T-helper 22 cell (primary cell): Measurements from ENCODE around the gene OR6S1.
A peak's percentile ranks its signal among the peaks of the same experiment; 100 is the strongest.

Source experiments
- DNase-seq: peaks from one replicate; pipeline ENCODE4 v3.0.0-alpha.2; 2020; ENCODE audit warnings: low read depth

The OR6S1 gene

GRCh38 chr14:20641591-20641990, at the start of gene OR6S1:
OR6S1 (minus strand) TSS chr14:20641691; CDS start chr14:20641691, 0 bp downstream.
- no peak for DNase-seq

DNA sequence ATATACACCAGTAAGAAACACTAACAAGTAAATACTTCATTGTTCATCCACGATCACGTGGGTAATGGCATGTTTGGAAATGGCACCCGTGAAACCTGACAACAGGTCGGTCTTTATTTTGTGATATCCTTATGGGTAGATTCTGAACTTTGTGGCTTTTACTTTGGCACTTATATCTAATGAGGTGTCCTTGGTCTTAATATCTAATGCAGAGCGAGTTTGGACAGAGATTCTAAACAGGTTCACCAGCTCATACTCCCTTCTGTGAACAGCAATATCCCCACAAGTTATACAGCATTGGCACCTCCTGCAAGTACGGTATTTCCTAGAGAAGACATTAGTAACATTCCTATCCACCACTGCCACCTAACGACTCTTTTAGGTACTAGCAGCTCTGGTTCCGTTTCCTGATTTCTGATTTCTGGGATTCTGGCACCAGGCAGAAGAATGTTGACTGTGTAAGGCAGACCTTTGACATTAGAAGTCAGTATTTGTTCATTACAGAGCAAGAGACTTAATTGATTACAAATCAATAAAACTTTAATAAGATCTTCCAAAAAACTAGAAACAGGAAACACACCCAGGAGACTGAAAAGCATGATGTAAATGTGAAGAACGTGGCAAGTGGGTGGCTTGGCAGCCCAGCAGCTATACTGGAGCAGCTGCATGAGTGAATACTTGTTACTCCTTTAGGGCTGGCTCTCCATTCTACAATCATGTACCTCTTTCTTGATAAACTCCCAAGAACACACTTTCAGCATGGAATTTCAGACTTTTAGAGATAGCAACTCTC, 49.6 kb upstream of the OR6S1 start:
- peak; percentile 4 for DNase-seq

- no peak for DNase-seq
These were observed 46.8 kb upstream of the OR6S1 start, which contains the start of gene ANG for GRCh38 chr14:20688167-20688839. ANG (plus strand) TSS chr14:20688764; CDS start chr14:20693565, 4,801 bp downstream.

DNA sequence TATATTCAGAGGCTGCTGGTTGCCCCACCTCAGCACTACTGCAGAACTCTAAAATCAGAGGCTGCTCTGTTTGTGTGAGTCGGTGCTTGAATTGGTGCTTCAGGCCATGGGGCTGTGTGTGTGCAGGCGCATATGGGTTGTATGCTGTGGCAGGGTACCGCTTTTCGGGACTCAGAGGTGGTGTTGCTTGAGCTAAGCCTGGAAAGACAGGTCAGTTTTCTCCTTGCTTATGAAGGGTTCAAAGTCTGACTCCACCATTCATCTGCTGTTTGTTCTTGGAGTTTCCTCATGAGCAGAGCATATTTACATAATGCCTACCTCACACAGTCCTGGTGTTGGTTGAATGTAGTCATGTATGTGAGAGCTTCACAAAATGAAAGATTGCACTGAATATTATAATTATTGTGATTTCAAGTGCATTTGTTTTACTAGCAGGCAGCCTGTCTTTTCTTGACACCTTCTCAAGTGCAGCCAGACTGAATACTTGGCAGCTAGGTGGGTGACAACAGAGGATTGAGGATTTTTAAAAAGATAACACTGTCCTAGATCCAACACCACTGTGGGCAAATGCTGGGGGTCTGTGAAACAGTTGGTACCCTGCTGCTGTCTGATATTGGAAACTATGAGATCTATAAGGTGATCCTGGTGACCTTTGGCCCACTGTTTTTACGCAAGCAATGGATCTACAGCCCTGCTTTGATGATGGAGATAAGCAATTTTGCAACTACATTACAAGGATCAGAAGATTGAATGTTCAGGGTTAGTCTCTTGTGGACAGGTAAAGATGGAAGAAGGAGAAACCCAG, 46.1 kb upstream of the OR6S1 start:
- no peak for DNase-seq

- no peak for DNase-seq
These were observed 45.1 kb upstream of the OR6S1 start for GRCh38 chr14:20686386-20687143.

DNA sequence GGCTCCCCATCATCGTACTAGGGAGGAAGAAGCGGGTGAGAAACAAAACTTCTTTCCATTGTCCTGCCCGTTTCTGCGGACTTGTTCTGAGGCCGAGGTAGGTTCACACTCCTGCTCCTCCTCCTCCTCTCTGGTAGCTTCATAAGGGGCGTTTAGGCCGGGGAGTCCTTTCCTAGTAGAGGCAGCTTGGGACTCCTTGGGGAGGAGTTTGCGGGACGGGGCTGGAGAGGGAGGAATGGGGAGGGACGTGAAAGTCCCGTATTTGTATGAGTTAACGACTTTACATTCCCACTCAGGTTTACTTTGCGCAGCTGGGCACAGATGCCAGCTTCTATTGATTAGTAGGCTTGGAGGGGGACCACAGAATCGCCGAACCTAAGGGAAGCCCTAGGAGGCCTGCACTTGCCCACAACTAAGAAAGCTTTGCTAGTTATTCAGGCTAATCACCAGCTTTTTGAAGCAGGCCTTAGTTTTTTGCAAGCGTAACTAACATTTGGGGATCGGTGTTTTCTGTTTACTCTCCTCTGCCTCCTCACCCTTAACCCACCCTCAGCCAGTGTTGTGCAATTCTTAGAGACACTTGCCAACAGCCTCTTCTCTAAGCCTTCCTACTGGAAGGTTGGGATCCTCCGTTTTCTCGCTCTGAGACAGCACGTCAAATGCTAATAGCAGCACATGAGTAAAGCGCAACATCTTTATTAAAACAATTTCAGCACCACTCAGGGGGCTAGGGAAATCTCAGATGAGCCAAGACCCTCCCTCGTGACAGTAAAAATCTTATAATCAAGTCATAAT, 43.4 kb upstream of the OR6S1 start:
- no peak for DNase-seq

DNA sequence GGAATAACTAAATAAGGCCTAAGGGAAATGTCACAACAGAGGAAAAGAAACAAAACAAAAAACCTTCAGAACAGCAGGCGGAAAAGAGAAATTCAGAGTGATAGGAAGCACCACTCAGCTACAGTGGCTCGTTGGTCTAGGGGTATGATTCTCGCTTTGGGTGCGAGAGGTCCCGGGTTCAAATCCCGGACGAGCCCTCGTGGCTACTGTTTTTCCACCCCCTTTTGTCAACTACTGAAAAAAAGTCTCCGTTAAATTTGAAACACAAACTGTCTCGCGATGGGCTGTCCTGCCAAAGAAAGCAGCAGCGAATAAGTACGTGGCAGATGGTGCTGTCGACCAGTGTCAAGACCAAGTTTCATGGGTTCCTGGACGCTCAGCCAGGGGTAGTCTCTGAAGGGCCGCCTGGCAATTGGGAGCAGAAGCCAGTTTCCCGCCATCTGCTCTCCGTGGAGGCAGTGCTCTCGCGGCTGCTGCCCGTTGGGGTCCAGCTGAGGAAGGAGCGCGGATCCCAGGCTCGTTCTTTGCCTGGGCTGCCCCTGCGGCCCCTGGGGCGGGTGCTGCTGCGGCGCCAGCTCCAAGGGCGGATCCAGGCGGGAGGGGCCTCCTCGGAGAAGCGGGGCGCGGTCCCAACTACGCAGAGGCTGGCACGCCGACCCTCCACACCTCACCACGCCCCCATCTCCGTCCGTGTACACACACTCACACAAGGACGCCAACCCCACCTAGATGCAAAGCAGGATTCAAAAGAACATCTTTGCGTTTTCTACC, 42.6 kb upstream of the OR6S1 start, which contains the start of gene RNASE4:
TSS of gene RNASE4 (plus strand) at position 670 of the 771 bp plus-strand sequence. CDS start 14,812 bp downstream, outside the sequence.
- peak; percentile 64 for DNase-seq

GRCh38 chr14:20683125-20683890, 41.8 kb upstream of the OR6S1 start:
- peak; percentile 50 for DNase-seq

- DNase-seq: peak; percentile 72
These were observed 41.1 kb upstream of the OR6S1 start for GRCh38 chr14:20682435-20683124.

DNA sequence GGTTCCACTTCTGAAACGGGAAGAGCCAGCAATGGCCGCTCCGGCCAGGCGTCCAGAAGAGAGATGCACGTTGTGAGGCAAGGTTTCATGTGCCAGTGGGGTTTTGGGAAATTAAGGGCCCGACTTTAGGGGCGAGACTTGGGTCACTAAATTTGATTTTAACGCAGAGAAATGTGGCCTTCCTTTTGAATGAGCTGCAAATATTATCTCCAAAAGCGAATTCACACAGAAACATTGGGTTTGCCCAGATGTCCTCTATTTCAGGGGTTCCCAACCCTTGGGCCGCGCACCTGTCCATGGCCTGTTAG, 40.6 kb upstream of the OR6S1 start:
- no peak for DNase-seq

DNA sequence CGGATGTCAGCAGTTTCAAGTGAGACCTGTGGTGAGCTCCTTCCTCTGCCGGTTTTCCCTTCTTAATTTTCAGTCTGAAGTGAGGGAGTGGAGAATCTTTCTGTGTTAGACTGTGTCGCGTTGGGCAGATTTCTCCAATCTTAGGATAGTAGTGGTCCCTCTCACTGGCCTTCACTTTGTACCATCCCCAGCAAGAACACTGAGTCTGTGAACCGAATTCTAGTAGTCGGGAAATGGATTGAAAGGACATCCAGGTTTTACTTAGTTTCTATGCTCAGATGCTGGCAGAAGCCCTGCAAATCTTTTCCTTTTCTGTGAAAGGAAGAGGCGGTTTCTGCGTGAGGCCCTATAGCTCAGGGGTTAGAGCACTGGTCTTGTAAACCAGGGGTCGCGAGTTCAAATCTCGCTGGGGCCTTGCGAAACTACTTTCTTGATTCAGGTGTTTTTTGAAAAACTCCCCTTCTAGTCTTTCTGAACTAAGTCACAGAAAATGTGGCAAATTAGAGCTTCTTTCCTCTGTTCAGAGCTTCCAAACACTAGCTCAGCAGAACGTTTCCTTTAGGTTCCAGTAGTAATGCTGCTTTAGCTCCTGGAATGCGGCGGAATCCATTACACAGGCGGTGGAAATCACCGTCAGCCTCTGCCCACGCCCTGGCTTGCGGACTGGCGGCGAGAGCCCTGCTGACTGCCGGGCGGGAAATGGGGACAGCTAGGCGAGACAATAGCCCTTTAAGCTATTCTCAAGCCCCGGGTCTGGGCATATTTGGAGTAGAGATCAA, 40.0 kb upstream of the OR6S1 start:
- DNase-seq: peak; percentile 70

DNA sequence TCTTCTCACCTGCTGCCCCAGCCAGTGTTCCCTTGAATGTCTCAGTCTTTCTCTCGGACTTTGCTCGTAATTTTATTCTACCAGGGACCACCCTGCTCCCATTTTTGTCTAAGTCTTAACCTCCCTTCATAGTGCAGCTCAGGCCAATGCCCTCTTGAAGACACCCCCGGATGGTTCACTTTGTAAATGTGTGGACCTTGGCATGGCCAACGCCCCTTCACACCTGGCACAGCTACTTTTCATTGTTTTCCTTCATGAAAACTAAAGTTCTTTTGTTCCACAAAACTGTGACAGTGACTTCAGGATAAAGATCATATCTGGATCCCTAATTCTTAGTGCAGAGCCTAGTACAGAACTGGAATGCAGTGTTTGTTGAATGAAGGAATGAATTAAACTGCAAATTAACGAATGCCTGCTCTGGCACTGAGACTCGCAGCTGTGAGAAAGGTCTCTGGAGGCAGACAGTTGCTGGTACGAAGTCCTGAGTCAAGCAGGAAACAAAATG, 39.4 kb upstream of the OR6S1 start:
- no peak for DNase-seq

DNA sequence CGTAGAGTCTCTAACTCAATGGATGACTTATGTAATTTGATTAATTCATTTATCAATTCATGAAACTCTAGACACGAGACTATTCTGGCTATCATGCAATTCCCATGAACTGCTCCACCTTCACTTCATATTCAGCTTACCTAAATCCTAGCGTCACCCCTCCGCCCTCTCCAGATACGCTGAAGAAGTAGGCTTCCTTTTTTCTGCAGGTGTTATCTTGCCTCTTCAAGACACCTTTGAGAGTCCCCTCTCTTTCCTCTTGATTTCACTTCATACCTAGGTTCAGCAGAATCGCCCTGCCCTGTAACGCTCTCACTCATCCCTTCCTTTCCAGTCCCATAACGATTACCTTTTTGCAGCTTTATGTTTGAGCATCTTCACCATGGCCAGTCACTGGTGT, 38.9 kb upstream of the OR6S1 start:
- DNase-seq: no peak

DNA sequence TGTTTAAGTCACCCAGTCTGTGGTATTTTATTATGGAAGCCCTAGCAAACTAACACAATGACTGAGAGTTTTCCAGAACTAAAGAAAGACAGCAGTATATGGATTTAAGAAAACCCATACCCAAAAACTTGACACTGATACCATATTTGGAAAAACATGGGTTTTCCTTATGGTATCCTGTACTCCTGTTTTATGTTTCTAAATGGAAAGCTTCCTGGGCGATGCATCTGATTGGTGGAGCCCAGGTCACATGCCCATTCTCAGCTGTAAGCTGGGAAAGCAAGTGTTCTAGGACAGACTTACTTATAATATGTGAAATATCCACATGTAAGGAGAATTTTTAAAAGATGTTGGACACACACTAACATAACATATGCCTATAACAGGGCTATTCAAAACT, 38.4 kb upstream of the OR6S1 start:
- DNase-seq: no peak

DNA sequence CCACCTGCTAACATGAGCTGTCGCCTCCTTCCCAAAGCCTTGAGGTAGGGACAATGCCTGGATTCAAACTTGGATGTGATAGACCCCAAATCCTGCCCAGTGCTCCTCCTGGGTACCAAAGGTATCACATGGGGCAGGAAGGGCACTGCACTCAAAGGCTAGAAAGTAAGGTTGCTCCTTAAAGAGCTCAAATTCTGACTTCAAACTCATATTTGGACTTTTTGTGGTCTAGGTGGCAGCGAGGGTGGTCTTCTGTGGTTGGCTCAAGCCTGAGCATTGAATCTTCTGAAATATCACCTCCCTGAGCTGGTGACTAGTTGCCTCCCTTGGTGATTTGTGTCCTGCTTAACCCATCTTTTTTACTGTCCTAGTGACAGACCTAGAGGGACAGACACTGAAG, 34.6 kb upstream of the OR6S1 start:
- DNase-seq: no peak

GRCh38 chr14:20675669-20676068, 34.2 kb upstream of the OR6S1 start:
- DNase-seq: no peak

- no peak for DNase-seq
These were observed 30.2 kb upstream of the OR6S1 start for GRCh38 chr14:20671597-20672283.
